ENCODE data around the gene ECSCR.
A peak's percentile ranks its signal among the peaks of the same experiment; 100 is the strongest.

Gene ECSCR

GRCh38 chr5:139473565-139473964, 11.0 kb upstream of the ECSCR start:
- DNase-seq, result no peak

GRCh38 chr5:139473105-139473504, 10.6 kb upstream of the ECSCR start:
- DNase-seq, result no peak

- no peak for DNase-seq
Measured at GRCh38 chr5:139472386-139473030, 10.0 kb upstream of the ECSCR start.

- DNase-seq, result peak; percentile 79
Measured at GRCh38 chr5:139470821-139471300, 8.3 kb upstream of the ECSCR start, which contains the start of gene SMIM33. SMIM33 (plus strand) TSS chr5:139471004; CDS start chr5:139471122, 118 bp downstream.

GRCh38 chr5:139468421-139468931, 5.9 kb upstream of the ECSCR start:
- DNase-seq, result no peak

- no peak for DNase-seq
Measured at GRCh38 chr5:139461698-139462097, 845 bp downstream of the ECSCR start.

GRCh38 chr5:139461176-139461575, 1.4 kb downstream of the ECSCR start:
- no peak for DNase-seq

- DNase-seq, result peak; percentile 24
Measured at GRCh38 chr5:139460455-139460854, 2.1 kb downstream of the ECSCR start.

- peak; percentile 73 for DNase-seq
Measured at GRCh38 chr5:139459451-139459934, 3.0 kb downstream of the ECSCR start.

GRCh38 chr5:139458580-139459407, 3.7 kb downstream of the ECSCR start:
- DNase-seq, result peak; percentile 89

- peak; percentile 60 for DNase-seq
Measured at GRCh38 chr5:139457653-139458306, 4.8 kb downstream of the ECSCR start.

GRCh38 chr5:139457241-139457640, 5.3 kb downstream of the ECSCR start:
- DNase-seq, result peak; percentile 61

GRCh38 chr5:139456776-139457175, 5.8 kb downstream of the ECSCR start:
- DNase-seq, result peak; percentile 58

- DNase-seq, result no peak
Measured at GRCh38 chr5:139454568-139455290, 7.8 kb downstream of the ECSCR start.

- no peak for DNase-seq
Measured at GRCh38 chr5:139453683-139454567, 8.6 kb downstream of the ECSCR start.

GRCh38 chr5:139451878-139452660, 10.5 kb downstream of the ECSCR start:
- DNase-seq, result no peak

GRCh38 chr5:139451176-139451575, 11.4 kb downstream of the ECSCR start:
- no peak for DNase-seq

GRCh38 chr5:139446956-139447779, 15.4 kb downstream of the ECSCR start:
- no peak for DNase-seq

- no peak for DNase-seq
Measured at GRCh38 chr5:139445325-139446170, 17.0 kb downstream of the ECSCR start.
